SHP77 (cell line): ENCODE data around the gene NDUFS7.

ENCODE experiments used
- DNase-seq, 2 experiments: peaks; one replicate each; lab custom pipeline; 2025; lab: John Stamatoyannopoulos, UW

Gene NDUFS7

DNA sequence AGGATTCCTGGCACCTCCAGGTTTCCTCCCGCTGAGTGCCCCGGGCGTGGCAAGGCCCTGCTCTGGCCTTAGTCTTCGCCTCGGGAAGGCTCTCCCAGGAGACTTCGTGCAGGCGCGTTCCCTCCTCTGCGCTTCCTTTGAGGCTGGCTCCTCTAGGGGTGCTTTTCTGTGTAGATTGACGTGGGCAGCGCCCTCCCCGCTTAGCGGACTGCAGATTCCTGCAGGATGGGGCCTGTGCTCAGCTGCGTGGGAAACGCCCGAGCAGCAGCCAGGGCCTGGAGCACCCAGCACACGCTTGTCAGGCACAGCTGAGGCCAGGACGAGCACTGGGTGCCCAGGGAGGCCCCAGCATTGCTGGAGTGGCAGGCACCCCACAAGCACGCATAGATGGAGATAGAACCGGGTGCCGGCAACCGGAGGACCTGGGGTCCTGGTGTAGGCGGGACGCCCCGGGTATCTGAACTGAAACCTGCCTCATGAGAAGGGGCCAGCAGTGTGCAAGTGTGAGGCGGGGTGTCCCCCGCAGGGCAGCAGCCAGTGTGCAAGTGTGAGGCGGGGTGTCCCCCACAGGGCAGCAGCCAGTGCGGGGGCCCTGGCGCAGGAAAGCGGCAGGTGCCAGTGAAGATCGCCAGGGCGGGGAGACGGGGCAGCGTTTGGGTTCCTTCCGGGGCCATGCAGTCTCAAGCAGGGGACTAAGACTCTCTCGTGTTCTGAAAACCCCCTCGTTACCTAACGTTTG, 3.4 kb downstream of the NDUFS7 start:
- DNase-seq: no peak

DNA sequence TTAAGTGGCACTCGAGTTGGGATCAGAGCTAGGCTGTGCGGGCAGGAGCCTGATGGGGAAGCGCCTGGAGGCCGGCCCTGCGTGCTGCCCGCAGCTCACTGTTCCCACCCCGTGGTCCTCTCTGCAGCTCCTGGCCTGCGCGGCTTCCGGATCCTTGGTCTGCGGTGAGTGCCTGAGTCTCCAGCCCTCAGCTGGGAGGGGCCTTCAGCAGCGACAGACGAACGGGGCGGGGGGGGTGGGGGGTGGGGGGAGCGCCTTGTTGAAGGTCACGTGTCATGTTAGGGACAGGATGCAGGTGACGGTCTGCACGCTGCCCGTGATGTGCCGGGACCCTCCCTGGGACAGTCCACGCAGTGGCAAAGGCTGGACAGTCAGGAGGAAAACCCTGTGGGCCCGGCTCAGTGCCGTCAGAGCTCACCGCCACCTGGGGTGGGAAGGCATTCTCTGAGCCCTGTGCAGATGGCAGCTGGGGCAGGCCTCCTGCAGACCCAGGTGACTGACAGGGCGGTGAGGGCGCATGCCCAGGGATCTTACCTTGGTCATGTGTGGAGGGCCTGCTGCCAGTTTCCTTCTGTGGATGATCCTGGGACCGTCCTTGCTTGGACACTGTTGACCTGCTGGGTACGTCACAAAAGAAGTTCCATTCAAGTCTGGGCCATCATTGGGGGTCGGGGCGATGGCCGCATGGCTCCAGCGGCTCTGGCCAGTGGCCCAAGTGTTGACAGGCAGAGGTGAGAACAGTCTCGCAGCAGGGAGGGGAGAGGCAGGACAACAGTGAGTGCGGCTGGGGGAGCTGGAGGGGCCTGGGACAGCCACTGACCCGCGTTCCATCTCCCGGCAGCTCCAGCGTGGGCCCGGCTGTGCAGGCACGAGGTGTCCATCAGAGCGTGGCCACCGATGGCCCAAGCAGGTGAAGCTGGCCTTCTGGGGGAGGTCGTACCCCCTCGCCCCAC, 4.3 kb downstream of the NDUFS7 start:
- DNase-seq: no peak

DNA sequence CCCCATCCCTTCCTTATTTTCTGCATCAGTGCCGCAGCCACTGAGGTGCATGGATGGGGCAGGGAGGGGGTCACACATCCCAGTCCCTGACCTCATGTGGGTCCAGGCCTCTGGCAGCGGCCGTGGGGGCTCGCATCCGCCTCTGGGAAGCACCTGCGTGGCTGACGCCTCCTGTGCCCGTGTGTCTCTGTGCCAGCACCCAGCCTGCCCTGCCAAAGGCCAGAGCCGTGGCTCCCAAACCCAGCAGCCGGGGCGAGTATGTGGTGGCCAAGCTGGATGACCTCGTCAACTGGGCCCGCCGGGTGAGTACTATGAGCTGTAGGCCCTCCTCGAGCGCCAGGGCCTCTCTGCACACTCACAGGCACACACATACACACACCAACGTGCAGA, 4.9 kb downstream of the NDUFS7 start:
- DNase-seq: no peak

DNA sequence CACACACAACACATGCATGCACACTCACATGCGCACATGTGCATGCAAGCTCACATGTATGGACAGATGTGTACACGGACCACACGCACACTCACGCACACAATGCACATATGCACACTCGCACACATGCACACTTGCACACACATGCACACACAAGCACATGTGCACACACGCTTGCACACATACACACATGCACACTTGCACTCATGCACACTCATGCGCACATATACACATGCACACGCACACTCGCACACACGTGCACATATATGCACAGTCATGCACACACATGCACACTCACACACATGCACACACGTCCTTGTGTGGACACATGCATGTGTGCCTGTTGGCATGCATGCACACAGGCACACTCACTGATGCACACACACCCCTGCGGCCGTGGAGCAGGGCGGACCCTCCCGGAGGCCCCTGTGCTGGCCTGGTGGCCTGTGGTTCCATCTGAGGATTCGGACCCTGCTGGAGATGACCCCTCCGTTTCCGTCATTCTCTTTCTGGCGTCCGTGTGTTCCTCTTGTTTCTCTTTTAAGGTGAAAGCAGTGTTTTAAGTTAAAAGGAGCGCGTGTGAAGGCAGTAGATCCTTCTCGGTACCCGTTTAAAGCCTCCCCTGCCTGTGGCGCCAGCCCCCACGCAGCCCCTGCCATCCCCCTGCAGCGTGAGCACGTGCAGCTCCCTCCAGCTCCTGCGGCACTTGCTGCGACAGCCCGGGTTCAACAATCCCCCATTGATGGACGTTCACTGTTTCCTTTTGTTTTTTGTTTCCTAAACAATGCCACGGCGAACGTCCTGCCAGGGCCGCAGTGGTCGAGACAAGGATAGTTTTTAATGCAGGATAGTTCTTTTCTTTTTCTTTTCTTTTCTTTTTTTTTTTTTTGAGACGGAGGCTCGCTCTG, 5.6 kb downstream of the NDUFS7 start:
- no peak for DNase-seq

DNA sequence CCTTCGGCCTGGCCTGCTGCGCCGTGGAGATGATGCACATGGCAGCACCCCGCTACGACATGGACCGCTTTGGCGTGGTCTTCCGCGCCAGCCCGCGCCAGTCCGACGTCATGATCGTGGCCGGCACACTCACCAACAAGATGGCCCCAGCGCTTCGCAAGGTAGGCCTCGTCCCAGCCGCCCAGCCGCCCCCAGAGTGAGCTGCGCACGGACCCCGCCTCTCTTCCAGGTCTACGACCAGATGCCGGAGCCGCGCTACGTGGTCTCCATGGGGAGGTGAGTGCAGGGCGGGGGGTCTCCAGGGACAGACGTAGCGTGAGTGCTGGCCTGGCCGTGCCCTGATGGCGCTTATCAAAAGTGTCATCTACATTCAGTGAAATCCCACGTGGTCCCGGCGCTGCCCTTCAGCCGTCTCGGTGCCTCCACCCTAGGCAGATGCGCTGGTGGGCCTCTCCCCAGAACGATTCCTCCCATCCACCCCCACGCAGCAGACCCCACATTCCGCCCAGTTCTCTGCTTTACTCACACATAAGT, 7.2 kb downstream of the NDUFS7 start:
- DNase-seq: no peak

DNA sequence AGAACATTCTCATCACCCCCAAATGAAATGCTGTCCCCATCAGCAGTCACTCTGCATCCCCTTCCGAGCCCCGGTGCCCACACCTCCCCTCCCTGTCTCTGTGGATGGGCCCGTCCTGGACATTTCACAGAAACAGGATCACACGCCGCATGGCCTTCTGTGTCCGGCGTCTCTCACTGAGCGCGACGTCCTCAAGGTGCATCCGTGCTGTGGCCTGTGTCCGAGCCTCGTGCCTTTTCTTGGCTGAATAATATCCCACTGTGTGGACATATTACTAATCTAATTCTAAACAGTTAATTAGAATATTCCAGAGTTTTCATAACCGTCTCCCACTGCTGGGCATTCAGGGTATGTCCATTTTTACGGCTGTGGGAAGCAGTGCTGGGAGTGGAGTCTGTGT, 8.7 kb downstream of the NDUFS7 start:
- DNase-seq: no peak

DNA sequence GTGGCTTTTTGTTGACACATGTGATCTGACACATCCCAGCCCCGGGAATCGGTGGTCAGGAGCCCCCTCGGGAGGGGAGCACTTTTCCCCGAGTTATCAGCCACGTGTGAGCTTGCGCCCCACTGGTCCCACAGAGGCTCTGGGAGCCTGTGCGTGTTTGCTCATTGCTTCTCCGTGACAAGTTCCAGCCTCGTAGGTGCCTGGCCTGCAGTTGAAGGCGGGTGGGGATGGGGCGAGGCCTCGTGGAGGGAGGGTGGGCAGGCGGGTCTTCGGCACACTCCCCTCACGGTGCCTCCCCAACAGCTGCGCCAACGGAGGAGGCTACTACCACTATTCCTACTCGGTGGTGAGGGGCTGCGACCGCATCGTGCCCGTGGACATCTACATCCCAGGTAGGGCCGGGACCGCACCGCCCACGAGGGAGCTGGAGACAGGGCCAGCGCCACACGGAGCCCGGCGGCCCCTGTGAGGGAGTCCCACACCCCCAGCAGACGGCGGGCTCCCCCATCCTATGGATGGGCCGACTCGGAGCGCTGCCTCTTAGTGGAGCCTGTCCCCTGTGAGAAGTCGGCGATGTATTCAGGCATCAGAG, 9.3 kb downstream of the NDUFS7 start:
- DNase-seq: no peak

DNA sequence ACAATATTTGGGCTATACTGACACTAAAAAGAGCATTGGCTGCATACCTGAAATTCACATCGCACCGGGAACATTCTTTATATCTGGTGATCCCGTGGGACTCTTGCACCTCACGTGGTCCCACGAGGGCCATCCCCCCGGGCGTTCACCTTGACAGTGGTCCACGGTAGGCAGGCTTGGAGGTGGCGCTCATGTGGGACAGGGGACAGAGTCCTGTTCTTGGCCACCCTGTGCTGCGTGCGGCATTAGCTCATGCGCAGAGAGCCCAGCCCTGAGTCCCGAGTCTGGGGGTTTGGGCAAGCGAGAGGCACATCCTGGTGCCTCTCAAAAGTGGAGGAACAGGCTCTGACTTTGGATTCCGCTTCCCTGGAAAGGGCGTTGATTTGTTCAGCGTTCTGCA, 10.1 kb downstream of the NDUFS7 start:
- DNase-seq: no peak

DNA sequence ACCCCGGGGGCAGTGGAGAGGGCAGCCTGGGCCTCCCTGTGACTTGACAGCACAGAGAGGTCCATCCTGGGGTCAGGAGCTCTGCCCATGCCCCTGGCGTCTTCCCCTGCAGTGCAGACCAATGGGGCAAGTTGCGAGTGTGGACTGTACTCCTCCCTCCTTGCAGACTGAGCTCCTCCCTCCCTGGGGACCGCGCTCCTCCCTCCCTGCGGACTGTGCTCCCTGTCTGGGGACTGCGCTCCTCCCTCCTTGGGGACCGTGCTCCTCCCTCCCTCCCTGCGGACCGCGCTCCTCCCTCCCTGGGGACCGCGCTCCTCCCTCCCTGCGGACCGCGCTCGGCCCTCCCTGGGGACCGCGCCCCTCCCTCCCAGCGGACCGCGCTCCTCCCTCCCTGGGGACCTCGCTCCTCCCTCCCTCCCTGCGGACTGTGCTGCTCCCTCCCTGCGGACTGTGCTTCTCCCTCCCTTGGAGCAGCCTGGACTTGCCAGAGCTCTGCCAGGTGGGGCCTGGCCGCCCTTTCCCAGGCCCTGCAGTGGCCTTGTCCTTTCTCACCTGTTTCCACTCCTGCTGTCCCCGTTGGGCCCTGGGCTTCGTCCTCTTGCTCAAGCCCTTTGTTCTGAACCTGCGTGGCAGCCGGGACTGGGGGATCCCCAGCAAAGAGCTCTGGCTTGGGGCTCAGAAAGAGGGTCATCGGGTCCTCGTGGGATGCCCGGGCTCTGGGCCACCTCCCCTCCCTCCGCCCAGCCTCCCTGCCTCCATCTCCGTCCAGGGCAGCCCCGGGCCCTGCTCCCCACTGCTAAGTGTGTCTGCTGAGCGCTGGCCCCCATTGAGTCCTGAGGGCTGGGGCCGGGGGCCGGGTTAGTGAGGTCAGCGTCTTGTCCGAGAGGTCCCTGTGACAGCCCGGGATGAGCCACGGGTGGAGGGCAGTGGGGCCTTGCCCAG, 10.8 kb downstream of the NDUFS7 start:
- no peak for DNase-seq

DNA sequence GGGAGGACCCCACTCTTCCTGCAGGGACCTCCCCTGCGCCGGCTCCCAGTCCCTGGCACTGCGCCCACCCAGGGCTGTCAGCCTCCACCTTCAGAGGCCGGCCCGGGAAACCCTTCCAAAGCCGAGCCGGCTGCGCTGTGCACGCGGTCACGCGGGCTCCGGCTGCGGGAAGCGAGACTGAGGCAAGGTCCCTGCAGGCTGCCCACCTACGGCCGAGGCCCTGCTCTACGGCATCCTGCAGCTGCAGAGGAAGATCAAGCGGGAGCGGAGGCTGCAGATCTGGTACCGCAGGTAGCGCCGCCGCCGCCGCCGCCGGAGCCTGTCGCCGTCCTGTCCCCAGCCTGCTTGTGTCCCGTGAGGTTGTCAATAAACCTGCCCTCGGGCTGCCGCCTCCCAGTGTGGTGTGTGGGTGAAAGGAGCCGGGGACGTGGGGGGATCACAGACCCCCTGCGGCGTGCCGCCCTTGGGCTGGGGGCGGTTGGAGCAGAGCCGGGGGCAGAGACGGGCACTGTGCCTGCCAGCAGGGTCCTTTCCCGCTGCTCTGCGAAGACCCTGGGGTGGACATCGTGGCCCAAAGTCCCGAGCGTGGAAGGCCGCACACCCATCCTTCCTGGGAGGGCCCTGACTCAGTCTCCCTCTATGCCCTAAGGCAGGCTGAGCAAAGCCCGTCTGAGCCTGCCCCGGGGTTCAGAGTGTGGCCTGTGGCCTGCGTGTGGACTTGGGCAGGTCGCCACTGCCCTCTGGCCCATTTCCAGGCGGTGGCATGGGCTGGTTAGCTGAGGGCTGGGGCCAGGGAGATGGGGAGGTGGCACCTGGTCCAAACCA, 11.7 kb downstream of the NDUFS7 start:
- DNase-seq: no peak

DNA sequence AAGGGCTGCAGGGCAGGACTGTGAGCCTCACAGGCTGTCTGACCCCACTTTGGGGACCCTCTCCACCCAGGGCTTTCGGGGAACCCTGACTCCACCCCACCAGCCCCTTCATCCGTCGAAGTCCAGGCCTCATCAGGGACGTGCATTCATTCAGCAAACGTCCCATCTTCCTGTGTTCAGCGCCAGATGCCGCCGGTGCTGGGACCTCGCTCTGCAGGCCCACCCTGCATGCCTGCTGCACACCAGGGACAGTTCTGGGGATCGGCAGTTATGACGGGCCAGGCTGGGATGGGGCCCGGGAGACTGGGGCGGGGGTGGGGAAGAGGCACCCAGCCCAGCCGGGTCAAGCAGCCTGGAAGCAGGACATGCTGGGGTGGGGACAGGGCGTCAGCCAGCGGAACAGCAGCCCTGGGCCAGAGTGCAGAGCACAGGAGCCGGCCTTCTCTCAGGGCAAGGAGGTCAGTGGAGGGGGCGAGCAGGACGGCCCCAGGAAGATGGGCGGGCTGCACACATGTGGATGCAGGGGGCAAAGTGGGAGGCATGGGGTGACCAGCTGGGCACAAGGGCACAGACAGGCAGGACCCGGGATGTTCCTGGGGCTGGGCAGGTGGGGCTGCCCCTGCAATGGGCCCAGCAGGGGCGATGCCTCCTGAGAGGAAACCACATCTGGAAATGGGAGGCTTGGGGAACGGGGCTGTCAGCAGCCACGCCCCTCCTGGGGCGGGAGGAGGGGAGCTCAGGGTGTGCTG, 12.5 kb downstream of the NDUFS7 start:
- DNase-seq: no peak

DNA sequence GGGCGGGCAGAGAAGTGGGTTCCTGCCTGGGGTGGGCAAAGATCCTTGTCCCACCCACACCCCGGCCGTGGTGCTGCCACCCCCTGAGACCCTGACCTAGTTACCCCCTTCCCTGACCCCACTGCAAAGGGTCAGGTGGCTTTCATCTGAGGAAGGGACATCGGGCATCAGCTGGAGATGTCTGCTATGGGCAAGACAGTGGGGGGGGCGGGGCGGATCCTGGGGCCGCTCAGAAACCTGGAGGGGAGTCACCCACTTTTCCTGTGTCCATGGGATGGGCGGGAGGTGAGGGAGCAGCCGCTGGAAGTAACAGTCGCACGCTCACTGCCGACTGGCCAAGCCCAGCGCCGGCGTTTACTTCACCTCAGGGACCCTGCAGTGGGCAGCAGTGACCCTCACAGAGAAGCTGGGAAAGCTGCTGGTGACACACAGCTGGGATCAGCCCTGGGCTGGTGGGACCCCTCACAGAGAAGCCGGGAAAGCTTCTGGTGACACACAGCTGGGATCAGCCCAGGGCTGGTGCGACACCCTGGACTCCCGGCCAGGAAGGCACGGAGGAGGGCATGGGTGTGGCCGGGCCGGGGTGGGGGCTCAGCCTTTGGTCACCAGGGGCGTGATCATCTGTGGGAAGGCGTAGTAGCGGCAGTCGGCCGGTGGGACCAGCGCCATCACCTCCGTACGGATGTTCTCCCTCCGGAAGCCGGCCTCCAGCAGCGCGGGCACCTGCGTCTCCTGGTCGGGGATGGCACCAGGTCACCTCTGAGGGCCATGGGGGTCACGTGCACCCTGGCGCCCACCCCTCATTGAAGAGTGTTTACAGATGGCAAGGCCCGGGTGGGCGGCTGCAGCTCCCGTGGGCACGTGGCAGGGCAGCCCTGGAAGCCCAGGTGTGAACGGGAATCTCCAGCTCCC, 13.3 kb downstream of the NDUFS7 start:
- no peak for DNase-seq

DNA sequence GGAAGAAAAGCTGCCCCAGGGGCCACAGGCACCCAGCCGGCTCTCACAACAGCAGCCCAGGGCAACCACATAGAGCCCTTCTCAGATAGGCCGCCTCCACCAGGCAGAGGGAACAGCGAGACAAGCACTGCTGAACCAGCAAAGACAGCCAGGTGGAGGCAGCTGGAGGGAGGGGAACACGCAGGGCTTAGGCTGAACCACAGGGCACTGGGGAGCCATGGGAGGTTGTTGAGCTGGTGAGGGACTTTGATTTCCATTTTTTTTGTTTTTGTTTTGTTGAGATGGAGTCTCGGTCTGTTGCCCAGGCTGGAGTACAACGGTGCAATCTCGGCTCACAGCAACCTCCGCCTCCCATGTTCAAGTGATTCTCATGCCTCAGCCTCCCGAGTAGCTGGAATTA, 14.1 kb downstream of the NDUFS7 start:
- DNase-seq: no peak

DNA sequence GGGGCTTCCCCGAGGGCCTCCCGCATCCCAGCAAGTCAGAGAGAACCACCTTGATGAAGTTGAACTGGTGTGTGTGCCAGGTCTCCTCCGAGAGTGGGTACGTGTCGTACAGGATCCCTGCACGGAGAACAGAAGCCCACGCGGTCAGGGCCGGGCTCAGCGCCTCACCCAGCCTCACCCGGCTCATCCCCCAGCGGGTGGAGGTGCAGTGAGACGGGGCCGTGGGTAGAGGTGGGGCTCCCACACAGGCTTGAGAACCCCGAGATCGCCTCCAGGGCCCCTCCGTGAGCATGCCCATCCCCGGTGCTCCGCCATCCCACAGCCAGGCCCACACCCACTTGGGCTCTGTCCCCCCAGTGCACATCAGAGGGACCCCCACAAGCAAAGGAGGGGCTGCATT, 15.4 kb downstream of the NDUFS7 start:
- no peak for DNase-seq

DNA sequence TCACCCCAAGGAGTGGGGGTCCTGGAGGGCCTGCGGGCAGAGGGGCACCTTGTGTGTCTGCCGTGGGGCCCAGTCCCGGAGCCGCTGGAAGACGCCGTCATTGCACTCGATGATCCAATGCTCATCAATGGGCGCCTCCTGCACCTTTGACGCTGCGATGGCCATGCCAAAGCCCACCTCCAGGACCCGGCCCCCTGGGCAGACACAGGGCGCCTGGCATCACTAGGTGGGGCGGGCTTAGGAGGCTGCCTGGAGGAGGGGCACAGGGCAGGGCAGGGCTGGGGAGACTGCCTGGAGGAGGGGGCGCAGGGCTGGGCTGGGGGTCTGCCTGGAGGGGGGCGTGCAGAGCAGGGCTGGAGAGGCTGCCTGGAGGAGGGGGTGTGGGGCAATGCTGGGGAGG, 16.0 kb downstream of the NDUFS7 start:
- no peak for DNase-seq

DNA sequence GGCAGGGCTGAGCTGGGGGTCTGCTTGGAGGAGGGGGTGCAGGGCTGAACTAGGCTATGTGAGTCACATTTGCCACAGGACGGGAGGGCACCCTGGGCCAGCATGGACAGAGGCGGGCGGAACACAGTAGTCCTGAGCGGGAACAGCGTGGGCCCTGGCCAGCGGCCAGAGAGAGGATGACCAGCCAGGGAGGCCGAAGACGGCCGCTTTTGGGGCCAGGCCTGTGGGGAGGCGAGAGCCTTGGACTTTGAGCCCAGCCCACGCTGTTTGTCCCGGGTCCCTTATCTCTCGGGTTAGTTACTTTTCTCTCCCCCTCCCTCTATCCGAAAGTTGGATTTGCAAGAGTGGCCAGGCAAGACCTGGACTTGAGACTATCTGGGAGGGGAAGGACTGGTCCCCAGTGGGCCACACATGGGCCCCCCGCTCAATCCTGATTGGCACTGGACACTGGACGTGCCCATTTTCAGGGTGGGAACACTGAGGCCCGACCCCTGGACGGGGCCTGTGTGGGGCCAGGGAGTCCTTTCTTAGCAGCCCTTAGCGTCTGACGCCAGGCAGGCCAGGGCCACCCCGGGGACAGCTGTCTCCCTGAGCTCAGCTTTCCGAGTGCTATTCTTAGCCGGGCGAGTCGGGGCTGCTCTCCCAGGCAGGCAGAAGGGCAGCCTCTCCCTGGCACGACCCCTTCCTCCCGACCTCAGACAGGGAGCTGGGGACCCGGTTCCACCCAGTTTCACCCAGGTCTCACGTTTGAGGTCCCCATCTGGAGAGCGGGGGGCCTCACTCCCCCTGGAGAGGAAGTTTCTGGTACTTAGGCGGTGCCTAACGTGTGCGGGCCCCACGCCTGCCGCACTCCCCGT, 16.8 kb downstream of the NDUFS7 start:
- DNase-seq: peak; percentile 65 to 73
